ENCODE results near the gene CNTNAP2. TPM values are rescaled to one million over a fixed set of nuclear protein-coding genes. Genes with fewer than 3 reads are reported as not detected.
"Not testable (repeated sequence)": the region's sequence is repeated elsewhere in the genome, so short reads cannot be mapped to it uniquely, and the experiment has no call there.

The CNTNAP2 gene
- total RNA-seq, 1 donor from 2014 or later, result not detected

- intact Hi-C loops (cut with micrococcal nuclease), result no loop called here
These were observed 2339.8 kb downstream of the CNTNAP2 start for GRCh38 chr7:148456351-148456750.

- intact Hi-C loops (cut with micrococcal nuclease), result no loop called here
These were observed 2340.8 kb downstream of the CNTNAP2 start for GRCh38 chr7:148457310-148457921.

DNA sequence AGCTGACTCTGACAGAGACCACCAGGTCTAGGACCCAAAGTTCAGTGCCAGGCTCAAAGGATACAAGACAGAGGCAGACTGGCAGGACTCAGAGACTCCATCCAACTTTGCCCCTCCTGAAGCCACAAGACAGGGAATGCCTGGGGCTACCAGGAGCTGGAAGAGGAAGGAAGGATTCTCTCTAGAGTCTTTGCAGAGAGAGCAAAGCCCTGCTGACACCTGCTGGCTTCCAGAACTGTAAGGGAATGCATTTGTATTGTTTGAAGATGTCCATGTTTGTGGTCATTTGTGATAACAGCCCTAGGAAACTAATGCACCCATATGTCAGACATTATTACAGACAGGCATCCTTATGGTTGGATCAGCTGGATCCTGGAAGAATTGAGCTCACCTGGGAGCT, 2341.7 kb downstream of the CNTNAP2 start:
- intact Hi-C loops (cut with micrococcal nuclease), result no loop called here

GRCh38 chr7:148461392-148462179, 2345.0 kb downstream of the CNTNAP2 start:
- intact Hi-C loops (cut with micrococcal nuclease), result no loop called here

DNA sequence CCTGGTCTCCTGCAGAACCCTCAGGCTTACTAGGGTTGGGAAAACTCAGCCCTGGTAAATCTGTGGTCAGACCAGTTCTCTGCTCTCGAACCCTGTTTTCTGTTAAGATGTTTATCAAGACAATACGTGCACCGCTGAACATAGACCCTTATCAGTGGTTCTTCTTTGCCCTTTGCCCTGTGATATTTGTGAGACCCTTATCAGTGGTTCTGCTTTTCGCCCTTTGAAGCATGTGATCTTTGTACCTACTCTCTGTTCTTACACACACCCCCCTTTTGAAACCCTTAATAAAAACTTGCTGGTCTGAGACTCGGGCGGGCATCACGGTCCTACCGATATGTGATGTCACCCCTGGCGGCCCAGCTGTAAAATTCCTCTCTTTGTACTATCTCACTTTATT, 2346.2 kb downstream of the CNTNAP2 start:
- intact Hi-C loops (cut with micrococcal nuclease), result not testable (repeated sequence)

GRCh38 chr7:148463210-148463609, 2346.6 kb downstream of the CNTNAP2 start:
- intact Hi-C loops (cut with micrococcal nuclease), result no loop called here

GRCh38 chr7:148464947-148465346, 2348.3 kb downstream of the CNTNAP2 start:
- intact Hi-C loops (cut with micrococcal nuclease), result no loop called here

- intact Hi-C loops (cut with micrococcal nuclease), result not testable (repeated sequence)
These were observed 2348.8 kb downstream of the CNTNAP2 start for GRCh38 chr7:148465441-148465840.

DNA sequence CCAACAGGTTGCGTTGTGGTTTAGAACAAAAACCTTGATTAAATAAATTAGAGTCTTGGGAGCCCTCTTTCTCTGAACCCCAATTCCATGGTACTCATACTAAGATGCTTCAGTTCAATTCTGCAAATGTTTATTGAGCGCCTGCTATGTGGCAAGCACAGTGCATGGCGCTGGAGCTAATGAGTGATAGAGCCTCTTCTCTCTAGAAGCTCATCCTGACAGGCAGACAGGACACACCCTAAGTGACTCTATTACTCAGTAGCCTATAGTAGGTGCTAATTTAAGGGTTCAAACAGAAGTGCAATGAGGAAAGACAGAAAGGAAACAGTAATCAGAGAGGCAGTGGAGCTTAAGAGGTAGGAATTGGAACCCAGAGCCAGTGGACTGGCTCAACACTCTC, 2349.5 kb downstream of the CNTNAP2 start:
- intact Hi-C loops (cut with micrococcal nuclease), result no loop called here

DNA sequence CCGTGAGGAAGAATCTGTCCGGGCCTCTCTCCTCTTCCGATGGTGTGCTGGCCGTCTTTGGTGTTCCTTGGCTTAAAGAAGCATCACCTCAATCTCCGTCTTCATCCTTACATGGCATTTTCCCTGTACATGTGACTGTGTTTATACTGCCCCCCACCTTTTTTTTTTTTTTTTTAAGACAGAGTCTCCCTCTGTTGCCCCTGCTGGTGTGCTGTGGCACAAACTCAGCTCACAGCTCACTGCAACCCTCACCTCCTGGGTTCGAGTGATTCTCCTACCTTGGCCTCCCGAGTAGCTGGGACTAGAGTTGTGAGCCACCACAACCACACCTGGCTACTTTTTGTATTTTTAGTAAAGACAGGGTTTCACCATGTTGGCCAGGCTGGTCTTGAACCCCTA, 2352.1 kb downstream of the CNTNAP2 start:
- intact Hi-C loops (cut with micrococcal nuclease), result no loop called here
